Stimulated activated CD4-positive, alpha-beta T cell treated with anti-CD3 and anti-CD28 coated beads, Interleukin-4, amount 100 ng/mL, for 4 hours (primary cell): Measurements from ENCODE around the gene GNAQ.
"Not testable (repeated sequence)": the region's sequence is repeated elsewhere in the genome, so short reads cannot be mapped to it uniquely, and the experiment has no call there.

Experiments used
- DNase-seq, 2 experiments: peaks; one replicate each; pipeline ENCODE4 v3.0.0-alpha.2; 2020

The GNAQ gene

DNA sequence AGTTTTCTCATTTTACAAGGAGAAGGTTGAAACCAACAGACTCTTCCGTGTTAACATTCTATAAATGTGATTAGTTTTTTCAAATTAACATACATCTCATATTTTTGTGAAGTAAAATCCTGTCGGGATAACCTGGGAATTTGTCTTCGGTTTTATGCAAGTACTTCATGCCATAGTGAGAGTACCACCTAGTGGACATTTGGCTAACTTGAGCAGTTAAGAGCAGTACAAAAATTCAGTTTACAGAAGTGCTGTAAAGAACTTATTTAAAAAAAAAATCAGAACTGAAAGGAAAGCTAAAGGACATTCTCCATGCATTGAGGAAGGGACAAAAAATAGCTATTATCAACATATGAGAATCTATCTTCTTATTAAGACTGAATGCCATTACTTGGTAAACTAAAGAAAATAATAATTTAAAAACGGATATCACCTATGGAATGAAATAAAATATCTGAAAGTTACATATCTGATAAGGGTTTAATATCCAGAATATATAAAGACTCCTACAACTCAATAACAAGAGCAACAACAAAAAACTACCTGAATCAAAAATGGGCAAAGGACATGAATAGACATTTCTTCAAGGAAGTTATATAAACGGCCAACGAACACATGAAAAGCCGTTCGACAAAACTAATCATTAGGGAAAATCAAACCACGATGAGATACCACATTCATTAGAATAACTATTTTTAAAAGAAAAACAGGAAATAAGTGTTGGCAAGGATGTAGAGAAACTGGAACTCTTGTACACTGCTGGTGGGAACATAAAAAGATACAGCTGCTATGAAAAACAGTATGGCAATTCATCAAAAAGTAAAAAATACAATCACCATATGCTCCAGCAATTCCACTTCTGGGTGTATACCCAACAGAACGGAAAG is 266.5 kb downstream of the GNAQ start:
- no peak for DNase-seq

- no peak for DNase-seq
Measured at GRCh38 chr9:77763566-77763965, 268.0 kb downstream of the GNAQ start.

- DNase-seq, result not testable (repeated sequence)
Measured at GRCh38 chr9:77760919-77761318, 270.7 kb downstream of the GNAQ start.

- DNase-seq, result no peak
Measured at GRCh38 chr9:77759391-77759790, 272.2 kb downstream of the GNAQ start.

DNA sequence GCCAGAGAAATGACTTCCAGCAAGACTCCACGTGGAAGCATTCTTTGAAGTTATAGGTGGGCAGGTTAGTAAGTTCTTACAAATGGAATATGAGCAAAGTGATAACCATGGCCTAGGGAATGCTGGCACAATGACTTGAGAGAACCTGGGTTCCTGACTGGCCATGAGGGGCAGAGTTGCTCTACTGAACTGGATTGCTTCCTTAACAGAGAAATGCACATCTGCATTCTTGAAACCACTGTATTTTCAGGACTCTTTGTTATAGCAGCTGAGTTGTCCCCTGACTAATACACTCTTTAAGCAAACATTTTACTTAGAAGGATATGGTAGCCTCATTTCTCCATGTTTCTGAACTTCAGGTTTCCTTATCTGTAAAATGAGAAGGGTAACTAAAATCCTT is 275.2 kb downstream of the GNAQ start:
- no peak for DNase-seq

- no peak for DNase-seq
Measured at GRCh38 chr9:77753180-77753579, 278.4 kb downstream of the GNAQ start.

DNA sequence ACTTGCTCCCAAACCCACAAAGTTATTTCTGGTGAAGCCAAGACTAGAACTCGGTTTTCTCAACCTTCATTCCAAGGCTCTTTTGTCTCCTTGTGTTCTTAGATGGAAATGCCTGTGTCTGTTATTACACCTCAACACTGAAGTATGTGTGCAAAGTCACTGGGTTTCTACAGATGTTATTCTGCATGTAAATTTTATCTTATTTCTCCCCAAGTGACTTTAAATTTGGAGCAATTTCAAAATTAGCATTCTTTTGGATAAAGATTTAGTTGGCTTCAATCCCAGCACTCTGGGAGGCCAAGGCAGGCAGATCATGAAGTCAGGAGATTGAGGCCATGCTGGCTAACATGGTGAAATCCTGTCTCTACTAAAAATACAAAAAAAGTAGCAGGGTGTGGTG is 279.1 kb downstream of the GNAQ start:
- no peak for DNase-seq

DNA sequence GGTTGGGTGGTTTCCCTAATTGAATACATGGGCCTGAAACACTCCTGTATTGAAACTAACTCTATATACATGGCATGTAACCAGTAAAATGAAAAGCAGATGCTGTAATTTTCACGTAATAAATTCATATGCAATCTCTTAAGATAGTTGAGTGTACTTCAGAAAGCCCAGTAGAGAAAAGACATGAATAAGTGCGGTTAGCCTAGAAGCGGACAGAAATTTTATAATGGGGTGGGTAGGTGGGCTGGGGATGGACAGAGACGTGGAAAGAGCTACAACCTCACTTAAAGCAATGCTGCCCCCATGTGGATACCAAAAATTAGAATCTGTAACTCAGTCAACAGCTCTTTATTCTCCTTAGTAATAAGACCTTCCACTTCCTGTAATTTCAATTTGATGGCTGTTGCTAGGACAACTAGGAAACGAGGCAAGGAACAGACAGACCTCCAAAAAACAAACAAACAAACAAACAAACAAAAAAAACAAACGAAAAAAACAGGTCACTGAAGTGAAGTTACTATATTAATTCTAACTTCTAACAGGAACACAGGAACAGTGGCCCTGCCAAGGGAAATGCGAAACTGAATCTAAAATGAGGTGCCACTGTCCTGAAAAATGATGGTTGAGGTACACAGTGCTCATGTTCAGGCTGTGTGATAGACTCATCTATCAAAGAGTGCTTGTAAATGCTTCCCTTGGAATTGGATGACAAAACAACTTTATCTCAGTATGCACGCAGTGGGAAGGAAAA is 280.1 kb downstream of the GNAQ start:
- no peak for DNase-seq

- no peak for DNase-seq
Measured at GRCh38 chr9:77750981-77751340, 280.6 kb downstream of the GNAQ start.

DNA sequence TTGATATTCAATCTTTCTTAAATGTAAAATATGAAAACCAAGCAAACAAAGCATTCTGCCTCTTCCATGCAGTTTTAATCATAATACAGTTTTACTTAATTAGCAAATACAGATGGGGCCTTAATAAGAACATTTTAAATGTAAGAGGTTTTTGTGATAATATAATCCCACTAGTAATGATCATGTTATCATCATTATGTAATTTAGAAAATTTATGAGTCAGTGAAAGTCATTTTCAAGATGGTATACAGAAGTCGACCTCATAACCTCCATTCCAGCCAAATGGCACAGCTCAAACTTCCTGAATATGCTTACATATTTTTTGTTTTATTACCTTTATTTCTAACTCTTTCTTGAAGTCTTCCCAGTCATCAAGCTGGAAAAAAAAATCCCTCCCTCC is 281.3 kb downstream of the GNAQ start:
- DNase-seq, result no peak

DNA sequence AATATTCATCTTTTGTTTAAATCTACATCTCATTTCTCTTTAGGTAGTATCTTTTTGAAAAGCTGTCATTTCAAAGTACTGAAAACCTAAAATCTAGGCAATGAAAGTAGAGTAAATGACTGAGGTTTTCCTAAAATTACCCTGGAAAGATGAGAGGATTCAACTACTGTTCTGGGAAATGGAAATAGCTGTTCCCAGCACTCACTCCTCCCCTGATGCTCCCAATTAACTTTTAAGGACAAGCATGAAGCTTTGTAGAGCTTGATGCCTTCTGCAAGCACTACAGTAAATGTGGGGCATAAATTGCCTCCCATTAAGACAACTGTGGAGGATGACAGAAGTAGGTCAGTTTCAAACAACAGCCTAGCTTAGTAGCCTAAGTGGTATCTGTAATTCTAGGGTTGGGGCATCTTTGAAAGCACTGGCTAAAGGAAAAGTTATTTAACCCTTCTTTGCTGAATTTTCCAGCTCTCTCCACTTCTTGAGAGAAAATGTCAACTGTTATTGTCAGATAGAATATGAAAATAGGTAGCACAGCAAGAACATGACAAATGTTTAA is 283.3 kb downstream of the GNAQ start:
- DNase-seq, result no peak

DNA sequence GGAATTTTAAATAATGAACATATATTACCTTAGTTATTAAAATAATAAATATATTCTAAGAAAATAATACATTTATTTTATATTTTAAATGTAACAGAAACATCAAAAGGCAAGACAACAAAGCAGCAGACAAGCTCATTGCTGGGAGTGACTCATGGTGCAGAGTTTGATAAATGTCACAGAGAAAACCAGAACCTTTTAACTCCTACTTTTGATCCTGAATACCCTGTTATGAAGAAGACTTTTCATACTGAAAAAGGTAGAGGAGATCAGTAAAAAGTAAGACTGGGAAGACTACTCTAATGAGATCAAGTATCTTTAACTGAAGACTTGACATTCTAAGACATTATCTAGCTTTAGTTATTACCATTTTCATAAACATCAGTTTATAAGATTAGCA is 284.4 kb downstream of the GNAQ start:
- DNase-seq, result no peak

DNA sequence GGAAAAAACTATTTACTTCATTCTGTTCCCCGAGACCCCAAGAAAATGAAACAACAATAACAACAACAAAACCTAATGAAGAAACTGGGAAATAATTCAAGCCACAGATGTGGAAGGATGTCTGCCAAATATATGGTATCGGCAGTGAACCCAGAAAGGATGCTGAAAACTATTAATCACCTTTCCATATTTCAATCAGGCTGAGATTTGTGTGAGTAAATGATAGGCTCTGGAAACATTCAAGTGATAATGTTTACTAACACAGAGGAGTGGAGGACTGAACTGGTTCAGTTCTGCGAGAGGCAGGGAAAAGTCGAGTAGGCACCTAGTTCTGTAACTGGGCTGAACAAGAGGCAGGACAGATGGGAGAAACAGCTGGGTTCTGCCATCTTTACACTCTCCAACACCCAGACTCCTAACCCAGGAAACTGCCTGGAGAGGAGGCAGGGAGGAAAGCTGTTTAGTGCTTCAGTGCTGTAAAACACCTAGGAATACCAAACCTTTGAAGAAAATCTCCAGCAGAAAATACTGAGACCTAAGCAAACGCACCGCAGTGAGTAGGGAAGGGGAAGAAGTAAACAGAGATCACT is 286.7 kb downstream of the GNAQ start:
- no peak for DNase-seq

DNA sequence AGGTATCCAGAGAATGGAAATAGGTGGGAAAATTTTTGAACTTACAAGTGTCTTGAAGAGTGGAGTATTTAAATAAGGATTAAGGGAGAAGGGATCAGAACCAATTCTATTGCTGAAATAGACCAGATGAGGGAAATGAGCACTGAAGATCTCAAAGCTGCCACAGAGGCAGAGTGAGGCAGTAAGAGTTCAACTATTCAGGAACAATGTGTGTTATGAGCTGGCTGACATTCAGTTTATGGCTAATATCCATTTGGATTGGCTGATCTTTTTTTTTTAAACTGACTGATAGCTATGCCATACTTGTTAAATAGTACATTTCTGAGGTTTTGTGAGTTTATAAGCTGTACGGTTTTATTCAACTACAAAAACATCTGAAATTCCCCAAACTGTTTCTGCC is 288.2 kb downstream of the GNAQ start:
- DNase-seq, result no peak

DNA sequence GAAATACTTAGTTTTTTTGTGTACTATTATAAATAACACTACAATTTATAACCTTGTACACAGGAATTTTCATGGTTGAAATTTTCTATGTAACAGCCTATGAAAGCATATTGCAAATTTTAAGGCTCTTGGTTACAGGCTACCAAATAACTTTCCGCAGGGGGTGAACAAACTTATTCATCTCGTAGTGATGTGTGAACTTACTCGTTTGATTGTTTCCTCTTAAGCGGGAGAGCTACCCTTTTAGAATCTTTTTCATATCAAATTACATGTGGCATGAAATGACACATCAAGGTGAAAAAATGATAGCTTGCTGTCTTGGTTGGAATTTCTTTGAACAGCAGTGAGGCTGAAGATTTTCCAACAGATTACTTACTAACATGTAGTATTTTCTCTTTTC is 292.7 kb downstream of the GNAQ start:
- no peak for DNase-seq

DNA sequence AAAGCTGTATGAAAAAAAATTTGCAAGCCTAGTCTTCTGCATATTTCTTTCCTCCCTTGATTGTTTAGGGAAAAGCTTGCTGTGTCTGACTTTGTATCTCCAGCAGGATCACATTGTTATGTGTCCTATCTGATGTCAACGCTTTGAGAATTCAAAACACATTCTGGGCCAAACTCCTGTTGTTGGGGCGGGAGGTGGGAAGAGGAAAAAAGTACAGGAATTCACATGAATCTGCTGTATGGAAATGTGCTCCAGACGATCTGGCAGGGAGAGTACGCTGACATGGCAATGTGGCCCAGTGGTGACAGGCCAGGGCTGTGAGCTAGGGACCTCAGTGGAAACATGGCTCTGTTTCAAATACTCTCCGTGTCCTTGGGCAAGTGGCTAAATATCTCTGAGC is 296.1 kb downstream of the GNAQ start:
- DNase-seq, result no peak

GRCh38 chr9:77731930-77732329 is 299.7 kb downstream of the GNAQ start:
- no peak for DNase-seq

DNA sequence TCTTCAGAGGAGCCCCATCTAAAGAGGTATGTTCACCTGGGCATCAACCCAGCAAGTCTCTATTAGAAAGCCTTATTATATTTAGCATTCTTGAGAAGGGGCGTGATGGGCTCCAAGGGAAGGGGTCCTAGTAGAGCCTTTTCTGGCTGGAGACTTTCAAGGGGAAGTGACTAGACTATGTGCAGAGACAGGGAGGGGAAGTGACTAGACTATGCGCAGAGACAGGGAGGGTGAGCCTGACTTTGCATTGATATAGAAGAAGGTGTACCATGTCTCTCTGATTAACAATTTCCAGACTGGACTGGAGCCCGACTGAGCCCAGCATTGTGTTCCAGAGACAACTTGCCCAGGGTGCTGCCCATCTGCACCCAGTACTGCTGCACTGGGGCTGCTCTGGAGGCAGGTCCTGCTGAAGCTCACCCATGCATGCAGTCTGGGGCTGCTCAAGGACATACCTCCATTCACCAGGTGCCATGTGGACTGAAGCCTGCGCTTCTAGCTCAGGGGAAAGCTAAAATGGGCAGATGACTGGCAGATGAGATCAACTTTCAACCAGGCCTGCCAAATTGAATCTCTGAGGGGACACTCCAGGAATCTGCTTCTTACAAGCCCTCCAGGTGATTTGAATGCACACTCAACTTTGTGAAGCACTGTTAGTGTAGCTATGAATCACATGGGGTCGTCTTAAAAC is 300.5 kb downstream of the GNAQ start:
- no peak for DNase-seq

GRCh38 chr9:77729177-77729576 is 302.4 kb downstream of the GNAQ start:
- DNase-seq, result no peak

- DNase-seq, result no peak
Measured at GRCh38 chr9:77726814-77727213, 304.8 kb downstream of the GNAQ start.

GRCh38 chr9:77726289-77726688 is 305.3 kb downstream of the GNAQ start:
- no peak for DNase-seq

DNA sequence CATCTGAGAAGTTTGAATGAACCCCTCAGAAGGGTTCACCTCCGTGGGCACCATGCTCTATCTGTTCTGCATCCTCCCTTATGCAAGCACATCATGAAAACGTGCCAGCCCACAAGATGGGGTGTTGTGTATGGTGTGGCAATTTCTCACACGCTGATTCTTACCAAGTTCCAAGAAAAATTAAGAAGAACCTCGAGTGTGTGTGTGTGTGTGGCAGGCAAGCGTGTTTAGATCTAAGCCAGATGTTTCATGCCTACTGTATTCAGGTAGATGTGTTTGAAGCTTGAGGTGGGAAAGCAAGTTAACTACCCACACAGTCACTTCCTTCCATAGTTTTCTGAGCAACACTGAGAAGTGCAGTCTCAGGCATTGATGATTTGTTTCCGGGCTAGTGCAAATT is 305.8 kb downstream of the GNAQ start:
- no peak for DNase-seq

- no peak for DNase-seq
Measured at GRCh38 chr9:77725046-77725694, 306.4 kb downstream of the GNAQ start.
